ENCODE results near the gene OR51B2.
A peak's percentile ranks its signal among the peaks of the same experiment; 100 is the strongest.

OR51B2 gene

DNA sequence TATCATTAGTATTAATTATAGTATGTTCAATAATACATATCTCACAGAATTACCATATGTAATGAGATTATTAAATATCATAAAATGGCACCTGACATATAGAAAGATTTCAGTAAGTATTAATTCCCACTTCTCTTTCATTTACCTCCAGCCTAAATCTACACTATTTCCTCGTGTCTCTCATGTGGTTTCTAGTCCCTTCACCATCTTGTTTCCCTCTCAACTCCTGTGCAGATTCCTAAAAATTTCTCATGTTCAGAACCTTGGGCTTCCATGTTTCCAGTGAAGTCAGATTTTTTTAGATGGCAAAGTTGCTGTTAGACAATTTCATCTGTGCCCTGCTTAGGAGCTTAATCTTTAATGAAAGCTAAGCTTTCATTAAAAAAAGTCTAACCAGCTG is 40.2 kb downstream of the OR51B2 start:
- DNase-seq (ENCODE audit: low read depth, low spot score), result no peak

DNA sequence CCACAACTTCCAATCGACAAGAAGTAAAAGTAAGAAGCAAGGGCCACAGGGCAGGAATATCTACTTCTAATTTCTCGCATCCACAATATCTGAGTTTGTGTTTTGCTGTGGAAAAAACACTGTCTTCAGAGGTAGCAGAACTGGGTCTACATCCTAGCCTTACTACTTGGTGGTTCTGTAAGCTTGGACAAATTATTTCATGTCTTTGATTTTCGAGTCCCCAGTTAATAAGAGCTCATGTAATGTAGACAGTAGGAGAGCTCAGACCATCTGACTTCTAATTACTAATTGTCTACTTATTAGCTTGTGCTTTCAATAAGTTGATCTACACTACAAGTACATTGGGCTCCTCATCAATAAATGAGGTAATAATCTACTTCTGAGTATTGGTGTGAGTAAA is 41.0 kb downstream of the OR51B2 start:
- no peak for DNase-seq (ENCODE audit: low read depth, low spot score)

DNA sequence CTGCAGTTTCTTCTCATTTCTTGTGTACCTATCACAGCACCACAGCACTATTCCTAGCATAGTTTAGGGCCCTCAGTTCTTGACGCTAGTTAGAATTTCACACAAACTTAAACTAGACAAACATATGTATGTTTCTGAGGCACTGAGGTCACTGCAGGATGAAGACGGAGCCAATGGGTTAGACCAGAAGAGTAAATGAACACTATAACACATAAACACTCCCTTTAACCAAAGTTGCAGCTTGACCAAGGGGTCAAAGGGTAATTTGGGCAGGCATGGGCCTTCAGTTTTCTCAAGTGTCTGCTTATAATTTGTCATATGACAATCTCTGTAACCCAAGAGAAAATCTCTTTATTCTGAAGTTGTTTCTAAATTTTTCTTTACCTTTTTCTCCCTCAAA is 41.5 kb downstream of the OR51B2 start:
- DNase-seq (ENCODE audit: low read depth, low spot score), result no peak

DNA sequence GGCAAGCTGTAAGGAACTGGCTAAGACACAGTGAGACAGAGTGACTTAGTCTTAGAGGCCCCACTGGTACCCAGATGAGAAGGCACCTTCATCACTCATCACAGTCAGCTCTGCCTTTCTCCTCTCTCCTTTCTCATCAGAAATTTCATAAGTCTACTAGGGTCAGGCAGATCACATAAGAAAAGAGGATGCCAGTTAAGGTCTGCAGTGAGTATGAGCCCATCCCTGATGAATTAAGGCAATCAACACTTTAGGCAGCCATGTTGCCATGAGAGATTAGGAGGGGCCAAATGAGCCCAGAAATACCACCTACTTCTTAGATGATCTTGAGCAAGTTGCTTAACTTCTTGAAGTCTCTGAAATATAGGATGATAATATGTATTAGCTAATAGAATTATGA is 42.5 kb downstream of the OR51B2 start:
- no peak for DNase-seq (ENCODE audit: low read depth, low spot score)

DNA sequence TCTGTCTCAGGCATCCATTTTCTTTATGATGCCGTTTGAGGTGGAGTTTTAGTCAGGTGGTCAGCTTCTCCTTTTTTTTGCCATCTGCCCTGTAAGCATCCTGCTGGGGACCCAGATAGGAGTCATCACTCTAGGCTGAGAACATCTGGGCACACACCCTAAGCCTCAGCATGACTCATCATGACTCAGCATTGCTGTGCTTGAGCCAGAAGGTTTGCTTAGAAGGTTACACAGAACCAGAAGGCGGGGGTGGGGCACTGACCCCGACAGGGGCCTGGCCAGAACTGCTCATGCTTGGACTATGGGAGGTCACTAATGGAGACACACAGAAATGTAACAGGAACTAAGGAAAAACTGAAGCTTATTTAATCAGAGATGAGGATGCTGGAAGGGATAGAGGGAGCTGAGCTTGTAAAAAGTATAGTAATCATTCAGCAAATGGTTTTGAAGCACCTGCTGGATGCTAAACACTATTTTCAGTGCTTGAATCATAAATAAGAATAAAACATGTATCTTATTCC is 43.5 kb downstream of the OR51B2 start:
- peak; percentile 95 for DNase-seq (ENCODE audit: low read depth, low spot score)

DNA sequence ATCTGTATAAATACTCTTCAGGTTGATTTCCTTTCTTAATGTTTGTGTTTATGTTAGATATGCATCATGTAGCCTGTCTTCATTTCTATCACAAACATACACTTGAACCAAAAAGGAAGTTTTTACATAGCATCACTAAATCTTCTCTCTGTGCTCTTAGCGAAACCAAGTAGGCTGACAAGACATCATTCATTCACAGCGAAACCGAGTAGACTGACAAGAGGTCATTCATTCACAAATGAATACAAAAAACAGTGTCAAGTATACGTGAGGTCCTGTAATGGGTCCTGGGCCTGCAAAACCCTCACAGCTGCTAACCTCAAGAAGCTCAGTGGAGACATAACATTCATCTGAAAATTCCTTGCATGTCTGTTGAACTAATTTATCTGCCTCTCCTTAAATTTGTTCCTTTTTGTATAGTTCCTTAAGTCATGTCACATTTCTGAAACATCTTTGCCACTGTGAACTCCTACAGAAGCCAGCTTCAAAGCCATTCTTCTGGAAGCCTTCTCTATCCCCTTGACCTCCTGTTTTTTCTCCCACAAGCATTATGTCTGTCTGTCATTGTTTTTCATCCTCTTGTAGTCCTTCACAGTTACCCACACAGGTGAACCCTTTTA is 44.5 kb downstream of the OR51B2 start:
- DNase-seq (ENCODE audit: low read depth, low spot score), result no peak

DNA sequence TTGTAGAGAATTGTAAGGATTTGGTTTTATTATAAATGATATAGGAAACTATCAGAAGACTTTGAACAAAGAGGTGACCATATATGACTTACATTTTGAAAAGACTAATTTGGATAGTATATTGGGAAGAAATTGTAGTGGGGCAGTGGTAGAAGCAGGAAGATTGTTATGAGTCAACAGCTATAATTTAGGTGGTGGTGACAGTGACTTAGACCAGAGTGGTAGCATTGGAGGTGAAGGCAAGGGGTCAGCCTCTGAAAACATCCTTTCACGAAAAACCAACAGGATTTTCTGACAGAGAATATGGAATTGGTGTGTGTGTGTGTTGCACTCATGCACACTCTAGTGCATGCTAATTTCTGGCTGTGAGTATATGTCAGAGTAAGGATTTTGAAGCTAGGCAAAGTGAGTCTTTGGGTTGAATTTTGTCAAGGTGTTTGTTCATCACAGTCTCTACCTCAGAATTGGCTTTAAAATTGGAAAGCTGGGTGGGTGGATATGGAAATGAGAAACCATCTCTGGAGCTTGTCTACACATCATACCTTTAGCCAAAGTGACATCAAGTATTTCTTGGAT is 46.2 kb downstream of the OR51B2 start:
- no peak for DNase-seq (ENCODE audit: low read depth, low spot score)

DNA sequence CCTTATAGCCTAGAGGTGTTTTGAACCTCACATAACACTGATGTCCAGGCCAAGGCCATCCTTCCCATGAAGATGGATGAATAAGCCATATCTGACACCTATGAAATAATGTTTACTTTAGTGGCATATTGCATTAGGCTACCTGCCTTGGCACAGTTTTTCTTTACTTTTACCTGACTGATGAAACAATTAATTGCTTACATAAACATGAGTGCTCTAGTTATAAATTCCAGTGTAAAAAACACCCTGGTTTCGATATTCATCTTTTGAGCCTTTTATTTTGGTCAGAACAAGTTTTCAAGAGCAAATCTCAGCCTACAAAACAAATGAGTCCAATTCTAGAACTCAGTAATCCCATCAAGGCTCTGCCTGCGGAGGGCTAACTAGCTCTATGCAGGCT is 47.4 kb downstream of the OR51B2 start:
- no peak for DNase-seq (ENCODE audit: low read depth, low spot score)

DNA sequence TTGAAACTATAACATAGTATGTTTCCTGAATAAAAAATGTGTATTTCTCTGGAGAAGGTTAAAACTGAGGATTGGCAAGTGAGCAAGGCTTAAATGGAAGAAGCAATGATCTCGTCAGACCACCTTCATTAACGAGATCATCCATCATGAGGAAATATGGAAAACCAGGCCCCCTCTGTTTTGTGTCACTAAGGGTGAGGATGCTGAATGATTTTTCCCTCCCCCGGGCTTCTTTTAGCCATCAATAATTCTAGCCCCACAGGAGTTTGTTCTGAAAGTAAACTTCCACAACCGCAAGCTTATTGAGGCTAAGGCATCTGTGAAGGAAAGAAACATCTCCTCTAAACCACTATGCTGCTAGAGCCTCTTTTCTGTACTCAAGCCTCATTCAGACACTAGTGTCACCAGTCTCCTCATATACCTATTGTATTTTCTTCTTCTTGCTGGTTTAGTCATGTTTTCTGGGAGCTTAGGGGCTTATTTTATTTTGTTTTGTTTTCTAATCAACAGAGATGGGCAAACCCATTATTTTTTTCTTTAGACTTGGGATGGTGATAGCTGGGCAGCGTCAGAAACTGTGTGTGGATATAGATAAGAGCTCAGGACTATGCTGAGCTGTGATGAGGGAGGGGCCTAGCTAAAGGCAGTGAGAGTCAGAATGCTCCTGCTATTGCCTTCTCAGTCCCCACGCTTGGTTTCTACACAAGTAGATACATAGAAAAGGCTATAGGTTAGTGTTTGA is 48.6 kb downstream of the OR51B2 start:
- no peak for DNase-seq (ENCODE audit: low read depth, low spot score)

DNA sequence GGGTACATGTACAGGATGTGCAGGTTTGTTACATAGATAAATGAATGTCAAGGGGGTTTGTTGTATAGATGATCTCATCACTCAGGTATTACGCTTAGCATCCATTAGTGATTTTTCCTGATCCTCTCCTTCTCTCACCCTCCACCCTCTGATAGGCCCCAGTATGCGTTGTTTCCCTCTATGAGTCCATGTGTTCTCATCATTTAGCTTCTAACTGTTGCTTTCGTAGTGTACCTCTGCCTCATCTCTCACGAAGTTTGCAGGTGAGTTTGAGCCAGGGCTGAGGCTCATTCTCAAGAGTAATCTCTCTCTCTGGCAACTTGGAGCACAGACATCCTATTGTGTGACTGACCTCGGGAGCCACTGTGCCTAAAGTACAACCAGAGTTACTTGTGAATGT is 49.7 kb downstream of the OR51B2 start:
- no peak for DNase-seq (ENCODE audit: low read depth, low spot score)
